WTC11 (cell line): ENCODE data around the gene PXMP2. TPM values are rescaled to one million over a fixed set of nuclear protein-coding genes. Genes with fewer than 3 reads are reported as not detected.

Experiments used
- ATAC-seq: fragments of 200-7000 bp; cut with Tn5 transposase; 2 replicates; pipeline ENCODE4 v1.10.0; 2021; ENCODE audit warnings: mild to moderate bottlenecking, moderate library complexity
- CTCF ChIA-PET: fragments of 300-600 bp; sonication (Branson Sonifier 250); formaldehyde crosslinking; loops from one replicate; lab custom pipeline; 2021; ENCODE audit warnings: antibody characterized with exemption; lab: Charles Lee
- POLR2A ChIA-PET: fragments of 350-600 bp; sonication (Branson Sonifier 250); formaldehyde crosslinking; loops from one replicate; lab custom pipeline; 2021; ENCODE audit warnings: antibody characterized with exemption; lab: Charles Lee
- DNase-seq: peaks from one replicate; pipeline ENCODE4 v3.0.0; 2021; ENCODE audit warnings: low spot score
- H3K27ac Mint-ChIP-seq: 2 replicates; pipeline ENCODE4 v1.8.0; 2021; ENCODE audit warnings: mixed read lengths
- H3K27me3 Mint-ChIP-seq: 2 replicates; pipeline ENCODE4 v1.8.0; 2021; ENCODE audit warnings: low read depth, mild to moderate bottlenecking, moderate library complexity, mixed read lengths
- H3K36me3 Mint-ChIP-seq: 2 replicates; pipeline ENCODE4 v1.8.0; 2021; ENCODE audit warnings: mixed read lengths
- H3K4me1 Mint-ChIP-seq: 2 replicates; pipeline ENCODE4 v1.8.0; 2022; ENCODE audit warnings: mixed read lengths
- H3K4me3 Mint-ChIP-seq: 2 replicates; pipeline ENCODE4 v1.8.0; 2021; ENCODE audit warnings: mild to moderate bottlenecking, moderate library complexity, mixed read lengths
- H3K9me3 Mint-ChIP-seq: 2 replicates; pipeline ENCODE4 v1.8.0; 2021; ENCODE audit warnings: mixed read lengths
- ATF6 ChIP-seq: sonication (generic); formaldehyde crosslinking; IDR thresholded peaks from 2 replicates; pipeline ENCODE4 v1.8.1; 2023; ENCODE audit warnings: mild to moderate bottlenecking, missing genetic modification reagents
- ELF4 ChIP-seq: sonication (generic); formaldehyde crosslinking; IDR thresholded peaks from 2 replicates; pipeline ENCODE4 v1.8.1; 2022; ENCODE audit warnings: low read depth, mild to moderate bottlenecking, moderate library complexity, missing genetic modification reagents
- FOXJ3 ChIP-seq: sonication (generic); formaldehyde crosslinking; IDR thresholded peaks from 2 replicates; pipeline ENCODE4 v1.9.0; 2021; ENCODE audit warnings: missing genetic modification reagents, mild to moderate bottlenecking, borderline replicate concordance
- GTF2I ChIP-seq: fragments of 250-450 bp; sonication (Bioruptor Pico); conservative IDR thresholded peaks from 2 replicates; pipeline ENCODE4 v1.4.0; 2021; ENCODE audit warnings: mild to moderate bottlenecking
- IRF1 ChIP-seq: sonication (generic); formaldehyde crosslinking; IDR thresholded peaks from 2 replicates; pipeline ENCODE4 v1.8.0; 2023; ENCODE audit warnings: missing genetic modification reagents
- NFYB ChIP-seq: sonication (generic); formaldehyde crosslinking; conservative IDR thresholded peaks from 2 replicates; pipeline ENCODE4 v1.8.0; 2022; ENCODE audit warnings: low read depth, missing genetic modification reagents
- NR2C2 ChIP-seq: sonication (generic); formaldehyde crosslinking; IDR thresholded peaks from 2 replicates; pipeline ENCODE4 v1.8.0; 2022; ENCODE audit warnings: mild to moderate bottlenecking, missing genetic modification reagents
- PRDM15 ChIP-seq: sonication (generic); formaldehyde crosslinking; IDR thresholded peaks from 2 replicates; pipeline ENCODE4 v1.8.0; 2022; ENCODE audit warnings: missing genetic modification reagents
- SMAD4 ChIP-seq: sonication (generic); formaldehyde crosslinking; IDR thresholded peaks from 2 replicates; pipeline ENCODE4 v1.8.0; 2022; ENCODE audit warnings: mild to moderate bottlenecking, missing genetic modification reagents
- STAT6 ChIP-seq: sonication (generic); formaldehyde crosslinking; conservative IDR thresholded peaks from 2 replicates; pipeline ENCODE4 v1.8.1; 2023; ENCODE audit warnings: mild to moderate bottlenecking, low read depth, missing genetic modification reagents, moderate library complexity
- TCF7 ChIP-seq: sonication (generic); formaldehyde crosslinking; IDR thresholded peaks from 2 replicates; pipeline ENCODE4 v1.8.0; 2022; ENCODE audit warnings: mild to moderate bottlenecking, low read depth, missing genetic modification reagents, moderate library complexity
- TP53 ChIP-seq: sonication (generic); formaldehyde crosslinking; IDR thresholded peaks from 2 replicates; pipeline ENCODE4 v1.8.1; 2023; ENCODE audit warnings: mild to moderate bottlenecking, missing genetic modification reagents
- USF2 ChIP-seq: sonication (generic); formaldehyde crosslinking; IDR thresholded peaks from 2 replicates; pipeline ENCODE4 v1.8.1; 2023; ENCODE audit warnings: mild to moderate bottlenecking, missing genetic modification reagents, moderate library complexity
- ZBTB21 ChIP-seq: sonication (generic); formaldehyde crosslinking; IDR thresholded peaks from 2 replicates; pipeline ENCODE4 v1.8.1; 2023; ENCODE audit warnings: mild to moderate bottlenecking, missing genetic modification reagents, borderline replicate concordance
- ZNF121 ChIP-seq: sonication (generic); formaldehyde crosslinking; IDR thresholded peaks from 2 replicates; pipeline ENCODE4 v1.8.0; 2023; ENCODE audit warnings: missing genetic modification reagents
- ZNF219 ChIP-seq: sonication (generic); formaldehyde crosslinking; IDR thresholded peaks from 2 replicates; pipeline ENCODE4 v1.8.0; 2023; ENCODE audit warnings: missing genetic modification reagents, mild to moderate bottlenecking, borderline replicate concordance
- ZNF232 ChIP-seq: sonication (generic); formaldehyde crosslinking; IDR thresholded peaks from 2 replicates; pipeline ENCODE4 v1.8.0; 2022; ENCODE audit warnings: mild to moderate bottlenecking, missing genetic modification reagents
- total RNA-seq: library from RNA; stranded (reverse); gene quantifications from 3 replicates; pipeline ENCODE4 v1.2.3, GENCODE V29; 2021
- TF ChIP-seq, protein P1 (sequence below): fragments of 250-450 bp; sonication (Bioruptor Pico); IDR thresholded peaks from 2 replicates; pipeline ENCODE4 v1.9.0; 2021; ENCODE audit warnings: moderate library complexity, mild to moderate bottlenecking, inconsistent platforms, borderline replicate concordance
- TF ChIP-seq, protein P2 (sequence below): fragments of 250-450 bp; sonication (Bioruptor Pico); IDR thresholded peaks from 2 replicates; pipeline ENCODE4 v1.9.0; 2021; ENCODE audit warnings: mild to moderate bottlenecking

Gene PXMP2
- total RNA-seq, 1 experiment from 2014 or later = 12.6 TPM

- TF ChIP-seq PRDM15 (CRISPR knock-in tag) (no peak), TP53 (CRISPR knock-in tag) (no peak), ZBTB21 (no peak), ATF6 (CRISPR knock-in tag) (no peak), NFYB (no peak), GTF2I (CRISPR knock-in tag) (peak; percentile 94), SMAD4 (CRISPR knock-in tag) (no peak), IRF1 (no peak), USF2 (CRISPR knock-in tag) (no peak), ZNF121 (CRISPR knock-in tag) (peak; percentile 96), NR2C2 (CRISPR knock-in tag) (no peak), TCF7 (CRISPR knock-in tag) (peak; percentile 1; the same call in 1 of the 2 replicates), ZNF219 (CRISPR knock-in tag) (no peak), STAT6 (CRISPR knock-in tag) (no peak)
- TF ChIP-seq, protein P1, sequence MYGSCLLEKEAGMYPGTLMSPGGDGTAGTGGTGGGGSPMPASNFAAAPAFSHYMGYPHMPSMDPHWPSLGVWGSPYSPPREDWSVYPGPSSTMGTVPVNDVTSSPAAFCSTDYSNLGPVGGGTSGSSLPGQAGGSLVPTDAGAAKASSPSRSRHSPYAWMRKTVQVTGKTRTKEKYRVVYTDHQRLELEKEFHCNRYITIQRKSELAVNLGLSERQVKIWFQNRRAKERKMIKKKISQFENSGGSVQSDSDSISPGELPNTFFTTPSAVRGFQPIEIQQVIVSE (CRISPR knock-in tag) = no peak
These were observed 23.9 kb downstream of the PXMP2 start (continued) for GRCh38 chr12:132711080-132711843.

DNA sequence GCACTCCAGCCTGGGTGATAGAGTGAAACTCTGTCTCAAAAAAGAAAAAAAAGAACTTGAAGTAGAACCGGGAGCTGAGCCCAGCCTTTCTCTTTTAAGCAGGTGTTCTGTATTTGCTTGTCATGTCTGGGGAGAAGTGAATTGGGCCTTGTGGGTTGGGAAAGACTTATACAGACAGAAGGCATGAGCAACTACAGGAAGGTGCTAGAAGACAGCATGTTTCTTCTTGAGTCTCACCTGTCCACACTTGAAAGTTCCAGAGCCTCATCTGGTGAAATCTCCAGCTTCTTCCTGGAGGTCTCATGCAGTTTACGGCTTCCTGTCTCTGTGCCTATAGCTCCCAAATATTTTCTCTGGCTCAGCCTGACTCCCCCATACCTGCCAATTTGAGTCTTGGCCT lies 25.7 kb downstream of the PXMP2 start:
- Mint-ChIP-seq H3K27me3 (no peaks in the 10 kb centered on the region), H3K36me3 (peaks cover 23% of the 10 kb centered on the region), H3K4me3 (no peak overlapping the region), H3K27ac (0 out of 2 replicates have a peak overlapping the region, but pooled peaks have one; percentile 27), H3K9me3 (peaks cover 4% of the 10 kb centered on the region; the same call in 1 of the 2 replicates), H3K4me1 (peaks cover 8% of the 10 kb centered on the region; the same call in 1 of the 2 replicates)
- ATAC-seq (no peak), DNase-seq (no peak)
- CTCF ChIA-PET = interaction anchor here (1.1 to 1.6 kb wide), 2 partner anchors 74 to 298 kb away, joined by 3 to 5 read pairs; no protein-coding TSS in a partner anchor
- POLR2A ChIA-PET = no interaction called here
- TF ChIP-seq, protein P2, sequence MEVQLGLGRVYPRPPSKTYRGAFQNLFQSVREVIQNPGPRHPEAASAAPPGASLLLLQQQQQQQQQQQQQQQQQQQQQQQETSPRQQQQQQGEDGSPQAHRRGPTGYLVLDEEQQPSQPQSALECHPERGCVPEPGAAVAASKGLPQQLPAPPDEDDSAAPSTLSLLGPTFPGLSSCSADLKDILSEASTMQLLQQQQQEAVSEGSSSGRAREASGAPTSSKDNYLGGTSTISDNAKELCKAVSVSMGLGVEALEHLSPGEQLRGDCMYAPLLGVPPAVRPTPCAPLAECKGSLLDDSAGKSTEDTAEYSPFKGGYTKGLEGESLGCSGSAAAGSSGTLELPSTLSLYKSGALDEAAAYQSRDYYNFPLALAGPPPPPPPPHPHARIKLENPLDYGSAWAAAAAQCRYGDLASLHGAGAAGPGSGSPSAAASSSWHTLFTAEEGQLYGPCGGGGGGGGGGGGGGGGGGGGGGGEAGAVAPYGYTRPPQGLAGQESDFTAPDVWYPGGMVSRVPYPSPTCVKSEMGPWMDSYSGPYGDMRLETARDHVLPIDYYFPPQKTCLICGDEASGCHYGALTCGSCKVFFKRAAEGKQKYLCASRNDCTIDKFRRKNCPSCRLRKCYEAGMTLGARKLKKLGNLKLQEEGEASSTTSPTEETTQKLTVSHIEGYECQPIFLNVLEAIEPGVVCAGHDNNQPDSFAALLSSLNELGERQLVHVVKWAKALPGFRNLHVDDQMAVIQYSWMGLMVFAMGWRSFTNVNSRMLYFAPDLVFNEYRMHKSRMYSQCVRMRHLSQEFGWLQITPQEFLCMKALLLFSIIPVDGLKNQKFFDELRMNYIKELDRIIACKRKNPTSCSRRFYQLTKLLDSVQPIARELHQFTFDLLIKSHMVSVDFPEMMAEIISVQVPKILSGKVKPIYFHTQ = no peak
- TF ChIP-seq ELF4 (CRISPR knock-in tag) = no peak
- no peak for TF ChIP-seq ZNF232 (CRISPR knock-in tag)
- TF ChIP-seq FOXJ3 (CRISPR knock-in tag) = no peak
- TF ChIP-seq NFYB = no peak
